DOHH2 (cell line): ENCODE results near the gene SSBP2.

Source experiments
- CTCF ChIP-seq: fragments of 200-600 bp; sonication (generic); IDR thresholded peaks from one replicate; pipeline ENCODE4 v1.5.1; 2014; ENCODE audit warnings: antibody characterized with exemption, mild to moderate bottlenecking, low read depth, low read length; ENCODE audit not compliant: poor library complexity, severe bottlenecking
- EZH2phosphoT487 ChIP-seq: fragments of 200-600 bp; sonication (generic); IDR thresholded peaks from 2 replicates; pipeline ENCODE4 v1.6.1; 2017; ENCODE audit warnings: borderline replicate concordance, mild to moderate bottlenecking, antibody characterized with exemption, low read length, moderate library complexity, mixed read lengths

DNA sequence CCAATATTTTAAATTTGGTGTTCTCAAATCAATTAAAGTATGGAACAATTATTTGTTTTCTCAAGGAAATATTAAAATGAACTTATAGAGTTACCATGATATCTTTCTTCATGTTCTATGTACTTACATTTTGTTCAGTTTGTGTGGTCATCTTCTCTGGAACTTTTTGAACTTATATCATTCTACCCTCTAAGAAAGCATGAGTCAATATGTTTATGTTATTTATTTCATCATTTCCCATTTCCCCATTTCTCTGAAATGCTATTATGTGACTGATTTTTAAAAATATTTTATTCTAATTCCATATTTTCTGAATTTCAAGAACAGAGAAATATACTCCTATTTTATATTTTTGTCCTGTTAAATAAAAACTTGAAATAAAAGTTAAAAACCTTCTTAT, 233.4 kb downstream of the SSBP2 start:
- TF ChIP-seq CTCF (no peak), EZH2phosphoT487 (no peak)
